HEK293 (cell line): ENCODE data around the gene SAP30.

Experiments
- CTCF ChIA-PET: fragments of 350-600 bp; formaldehyde crosslinking; extraction: SDS; loops from one replicate; lab custom pipeline; 2021; ENCODE audit warnings: antibody characterized with exemption; lab: Yijun Ruan, JAX
- POLR2A ChIA-PET: fragments of 300-600 bp; formaldehyde crosslinking; extraction: SDS; loops from one replicate; lab custom pipeline; 2020; ENCODE audit warnings: antibody characterized with exemption, inconsistent platforms; lab: Yijun Ruan, JAX
- H3K27ac ChIP-seq: fragments of 200-500 bp; sonication (Bioruptor generic); 2 replicates; pipeline ENCODE4 v1.5.1; 2014; ENCODE audit warnings: low read depth, low read length, control low read depth, inconsistent platforms; ENCODE audit errors: extremely low read depth
- H3K36me3 ChIP-seq, 2 experiments: fragments of 200-500 bp in 1 of 2; sonication (Bioruptor generic) in 1 of 2; 1 replicate in 1 of 2; 2 replicates in 1 of 2; pipeline ENCODE4 v1.5.1; 2014 to 2017; ENCODE audit warnings: inconsistent platforms in 2 of 2, low read length in 2 of 2; ENCODE audit not compliant: control insufficient read depth in 2 of 2, insufficient read depth in 1 of 2
- H3K4me1 ChIP-seq: fragments of 200-500 bp; sonication (Bioruptor generic); 2 replicates; pipeline ENCODE4 v1.5.1; 2014; ENCODE audit warnings: mild to moderate bottlenecking, low read length, inconsistent platforms; ENCODE audit not compliant: control insufficient read depth, insufficient read depth
- H3K4me3 ChIP-seq: 2 replicates; pipeline ENCODE4 v1.5.1; 2011; ENCODE audit warnings: low read depth, mild to moderate bottlenecking, control low read depth, low read length, moderate library complexity
- H3K9me3 ChIP-seq: fragments of 200-500 bp; sonication (Bioruptor generic); 2 replicates; pipeline ENCODE4 v1.5.1; 2014; ENCODE audit warnings: low read depth, low read length, inconsistent platforms; ENCODE audit not compliant: control insufficient read depth, insufficient read depth
- EGR2 ChIP-seq: fragments of 450-650 bp; formaldehyde crosslinking; IDR thresholded peaks from 2 replicates; pipeline ENCODE4 v1.5.1; 2016; ENCODE audit warnings: low read depth, missing biosample characterization, missing genetic modification characterization
- FEZF1 ChIP-seq: fragments of 450-650 bp; formaldehyde crosslinking; IDR thresholded peaks from 2 replicates; pipeline ENCODE4 v1.5.1; 2016; ENCODE audit warnings: missing biosample characterization, missing genetic modification characterization
- HOXC10 ChIP-seq: sonication (generic); formaldehyde crosslinking; IDR thresholded peaks from 2 replicates; pipeline ENCODE4 v1.8.1; 2023; ENCODE audit warnings: mild to moderate bottlenecking, missing genetic modification reagents
- INSM2 ChIP-seq: fragments of 450-650 bp; formaldehyde crosslinking; IDR thresholded peaks from 2 replicates; pipeline ENCODE4 v1.5.1; 2016; ENCODE audit warnings: missing biosample characterization, missing genetic modification characterization
- KLF1 ChIP-seq: fragments of 450-650 bp; formaldehyde crosslinking; IDR thresholded peaks from 2 replicates; pipeline ENCODE4 v1.5.1; 2016; ENCODE audit warnings: missing biosample characterization, missing genetic modification characterization
- MYNN ChIP-seq: fragments of 450-650 bp; formaldehyde crosslinking; IDR thresholded peaks from 2 replicates; pipeline ENCODE4 v1.5.1; 2016; ENCODE audit warnings: missing biosample characterization, missing genetic modification characterization, borderline replicate concordance
- MZF1 ChIP-seq: fragments of 450-650 bp; formaldehyde crosslinking; IDR thresholded peaks from 2 replicates; pipeline ENCODE4 v1.5.1; 2017; ENCODE audit warnings: missing biosample characterization, missing genetic modification characterization, borderline replicate concordance
- OSR2 ChIP-seq: fragments of 450-650 bp; formaldehyde crosslinking; IDR thresholded peaks from 2 replicates; pipeline ENCODE4 v1.5.1; 2016; ENCODE audit warnings: missing biosample characterization, missing genetic modification characterization
- PRDM1 ChIP-seq: fragments of 450-650 bp; formaldehyde crosslinking; IDR thresholded peaks from 2 replicates; pipeline ENCODE4; 2016; ENCODE audit warnings: missing biosample characterization, missing genetic modification characterization
- PRDM6 ChIP-seq: fragments of 450-650 bp; formaldehyde crosslinking; IDR thresholded peaks from 2 replicates; pipeline ENCODE4 v1.5.1; 2017; ENCODE audit warnings: missing biosample characterization, missing genetic modification characterization
- REPIN1 ChIP-seq: fragments of 450-650 bp; formaldehyde crosslinking; IDR thresholded peaks from 2 replicates; pipeline ENCODE4 v1.5.1; 2017; ENCODE audit warnings: missing biosample characterization, missing genetic modification characterization, low read depth
- REST ChIP-seq: fragments of 450-650 bp; formaldehyde crosslinking; IDR thresholded peaks from 2 replicates; pipeline ENCODE4 v1.5.1; 2016; ENCODE audit warnings: missing biosample characterization, missing genetic modification characterization
- ZBTB8A ChIP-seq: fragments of 450-650 bp; formaldehyde crosslinking; IDR thresholded peaks from 2 replicates; pipeline ENCODE4 v1.5.1; 2016; ENCODE audit warnings: missing biosample characterization, missing genetic modification characterization
- ZNF112 ChIP-seq: fragments of 450-650 bp; formaldehyde crosslinking; IDR thresholded peaks from 2 replicates; pipeline ENCODE4 v1.5.0; 2017; ENCODE audit warnings: missing biosample characterization, missing genetic modification characterization
- ZNF140 ChIP-seq: fragments of 450-650 bp; formaldehyde crosslinking; IDR thresholded peaks from 2 replicates; pipeline ENCODE4 v1.5.1; 2016; ENCODE audit warnings: missing biosample characterization, missing genetic modification characterization
- ZNF146 ChIP-seq: fragments of 450-650 bp; formaldehyde crosslinking; IDR thresholded peaks from 2 replicates; pipeline ENCODE4 v1.5.1; 2016; ENCODE audit warnings: missing biosample characterization, missing genetic modification characterization
- ZNF175 ChIP-seq: fragments of 450-650 bp; formaldehyde crosslinking; IDR thresholded peaks from 2 replicates; pipeline ENCODE4 v1.5.1; 2016; ENCODE audit warnings: missing biosample characterization, missing genetic modification characterization
- ZNF184 ChIP-seq: fragments of 450-650 bp; IDR thresholded peaks from 2 replicates; pipeline ENCODE4 v1.5.1; 2018; ENCODE audit warnings: missing biosample characterization, mild to moderate bottlenecking, missing genetic modification characterization
- ZNF2 ChIP-seq: fragments of 450-650 bp; formaldehyde crosslinking; IDR thresholded peaks from 2 replicates; pipeline ENCODE4 v1.5.1; 2016; ENCODE audit warnings: missing biosample characterization, missing genetic modification characterization
- ZNF211 ChIP-seq: fragments of 450-650 bp; formaldehyde crosslinking; IDR thresholded peaks from 2 replicates; pipeline ENCODE4 v1.5.1; 2016; ENCODE audit warnings: low read depth, missing biosample characterization, missing genetic modification characterization
- ZNF248 ChIP-seq: fragments of 450-650 bp; formaldehyde crosslinking; IDR thresholded peaks from 2 replicates; pipeline ENCODE4 v1.5.1; 2017; ENCODE audit warnings: missing biosample characterization, missing genetic modification characterization
- ZNF274 ChIP-seq, 2 experiments: fragments of 200-500 bp in 1 of 2; fragments of 450-650 bp in 1 of 2; sonication (Bioruptor generic) in 1 of 2; formaldehyde crosslinking in 1 of 2; IDR thresholded peaks; 2 replicates each; pipeline versions ENCODE4 v1.5.1 to v1.6.1; 2014 to 2016; ENCODE audit warnings: borderline replicate concordance in 1 of 2, inconsistent platforms in 1 of 2, low read length in 1 of 2, missing biosample characterization in 1 of 2, missing genetic modification characterization in 1 of 2
- ZNF449 ChIP-seq: fragments of 450-650 bp; formaldehyde crosslinking; IDR thresholded peaks from 2 replicates; pipeline ENCODE4 v1.5.1; 2017; ENCODE audit warnings: missing biosample characterization, mild to moderate bottlenecking, missing genetic modification characterization, moderate library complexity
- ZNF521 ChIP-seq: fragments of 450-650 bp; formaldehyde crosslinking; IDR thresholded peaks from 2 replicates; pipeline ENCODE4 v1.5.1; 2017; ENCODE audit warnings: missing biosample characterization, mild to moderate bottlenecking, missing genetic modification characterization
- ZNF529 ChIP-seq: fragments of 450-650 bp; formaldehyde crosslinking; IDR thresholded peaks from 2 replicates; pipeline ENCODE4 v1.5.1; 2017; ENCODE audit warnings: missing genetic modification characterization, missing biosample characterization; ENCODE audit not compliant: insufficient replicate concordance
- ZNF549 ChIP-seq: fragments of 450-650 bp; IDR thresholded peaks from 2 replicates; pipeline ENCODE4 v1.5.1; 2018; ENCODE audit warnings: missing biosample characterization, missing genetic modification characterization, mild to moderate bottlenecking, inconsistent platforms, moderate library complexity
- ZNF658 ChIP-seq: fragments of 450-650 bp; formaldehyde crosslinking; IDR thresholded peaks from 2 replicates; pipeline ENCODE4; 2016; ENCODE audit warnings: missing biosample characterization, missing genetic modification characterization
- ZNF707 ChIP-seq: fragments of 450-650 bp; formaldehyde crosslinking; IDR thresholded peaks from 2 replicates; pipeline ENCODE4 v1.5.1; 2016; ENCODE audit warnings: missing biosample characterization, missing genetic modification characterization
- ZNF776 ChIP-seq: fragments of 450-650 bp; formaldehyde crosslinking; IDR thresholded peaks from 2 replicates; pipeline ENCODE4 v1.5.0; 2017; ENCODE audit warnings: missing biosample characterization, missing genetic modification characterization, borderline replicate concordance
- ZNF785 ChIP-seq: fragments of 450-650 bp; formaldehyde crosslinking; IDR thresholded peaks from 2 replicates; pipeline ENCODE4 v1.5.1; 2016; ENCODE audit warnings: missing biosample characterization, missing genetic modification characterization
- ZSCAN30 ChIP-seq: fragments of 450-650 bp; IDR thresholded peaks from 2 replicates; pipeline ENCODE4 v1.5.1; 2018; ENCODE audit warnings: missing biosample characterization, mild to moderate bottlenecking, missing genetic modification characterization, moderate library complexity

Gene SAP30

GRCh38 chr4:173360587-173361221 is 10.1 kb upstream of the SAP30 start (continued):
- TF ChIP-seq REST (tag by site-specific recombination): no peak
- no peak for TF ChIP-seq INSM2 (tag by site-specific recombination)
- TF ChIP-seq PRDM6: no peak
- TF ChIP-seq ZNF521 (tag by site-specific recombination): no peak
- no peak for TF ChIP-seq ZNF146
- no peak for TF ChIP-seq ZNF776 (tag by site-specific recombination)
- no peak for TF ChIP-seq ZNF112 (tag by site-specific recombination)
- TF ChIP-seq ZBTB8A (tag by site-specific recombination): no peak
- no peak for TF ChIP-seq HOXC10 (CRISPR knock-in tag)
- no peak for TF ChIP-seq REPIN1 (tag by site-specific recombination)
- no peak for TF ChIP-seq PRDM1
- TF ChIP-seq ZNF211 (tag by site-specific recombination): no peak
- no peak for TF ChIP-seq ZSCAN30 (tag by site-specific recombination)

GRCh38 chr4:173362666-173363065 is 8.1 kb upstream of the SAP30 start:
- ChIA-PET POLR2A (no interaction called here), CTCF (no interaction called here)
- Histone ChIP-seq H3K27ac (no peak overlapping the region), H3K4me3 (no peak overlapping the region), H3K36me3 (no peaks in the 10 kb centered on the region), H3K9me3 (no peaks in the 10 kb centered on the region), H3K4me1 (no peaks in the 10 kb centered on the region)
- TF ChIP-seq ZNF175: no peak
- no peak for TF ChIP-seq ZNF707 (tag by site-specific recombination)
- no peak for TF ChIP-seq ZNF449 (tag by site-specific recombination)
- no peak for TF ChIP-seq MYNN (tag by site-specific recombination)
- no peak for TF ChIP-seq ZNF549
- no peak for TF ChIP-seq ZNF529 (tag by site-specific recombination)
- TF ChIP-seq ZNF658: no peak
- TF ChIP-seq ZNF2 (tag by site-specific recombination): no peak
- no peak for TF ChIP-seq OSR2 (tag by site-specific recombination)
- TF ChIP-seq ZNF248 (tag by site-specific recombination): no peak
- no peak for TF ChIP-seq KLF1 (tag by site-specific recombination)
- no peak for TF ChIP-seq ZNF140 (tag by site-specific recombination)
- no peak for TF ChIP-seq MZF1 (tag by site-specific recombination)
- no peak for TF ChIP-seq ZNF274 (IDR thresholded peaks at IDR 0.05; ENCODE audit: low read length)
- no peak for TF ChIP-seq ZNF274 (tag by site-specific recombination; IDR thresholded peaks at IDR 0.05; ENCODE audit: borderline replicate concordance)
- no peak for TF ChIP-seq PRDM1
- no peak for TF ChIP-seq FEZF1 (tag by site-specific recombination)
- TF ChIP-seq ZNF184 (tag by site-specific recombination): no peak
- no peak for TF ChIP-seq ZNF785 (tag by site-specific recombination)
- TF ChIP-seq EGR2 (tag by site-specific recombination): no peak
- TF ChIP-seq, all 188 proteins: peak for 0
